ENCODE measurements around the gene KCNAB3.

DNA sequence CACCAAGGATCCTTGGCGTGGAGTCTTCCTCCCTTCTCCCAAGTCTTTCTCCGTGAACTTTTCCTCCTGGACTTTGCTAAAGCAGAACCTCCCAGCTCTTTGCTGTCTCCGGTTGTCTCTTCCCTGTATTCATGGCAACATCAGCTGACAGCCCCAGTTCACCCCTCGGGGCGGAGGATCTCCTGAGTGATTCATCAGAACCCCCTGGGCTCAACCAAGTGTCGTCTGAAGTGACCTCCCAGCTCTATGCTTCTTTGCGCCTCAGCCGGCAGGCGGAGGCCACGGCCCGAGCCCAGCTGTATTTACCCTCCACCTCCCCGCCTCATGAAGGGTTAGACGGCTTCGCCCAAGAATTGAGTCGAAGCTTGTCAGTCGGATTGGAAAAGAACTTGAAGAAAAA lies 3.3 kb upstream of the KCNAB3 start:
- TF ChIP-seq, protein P1, sequence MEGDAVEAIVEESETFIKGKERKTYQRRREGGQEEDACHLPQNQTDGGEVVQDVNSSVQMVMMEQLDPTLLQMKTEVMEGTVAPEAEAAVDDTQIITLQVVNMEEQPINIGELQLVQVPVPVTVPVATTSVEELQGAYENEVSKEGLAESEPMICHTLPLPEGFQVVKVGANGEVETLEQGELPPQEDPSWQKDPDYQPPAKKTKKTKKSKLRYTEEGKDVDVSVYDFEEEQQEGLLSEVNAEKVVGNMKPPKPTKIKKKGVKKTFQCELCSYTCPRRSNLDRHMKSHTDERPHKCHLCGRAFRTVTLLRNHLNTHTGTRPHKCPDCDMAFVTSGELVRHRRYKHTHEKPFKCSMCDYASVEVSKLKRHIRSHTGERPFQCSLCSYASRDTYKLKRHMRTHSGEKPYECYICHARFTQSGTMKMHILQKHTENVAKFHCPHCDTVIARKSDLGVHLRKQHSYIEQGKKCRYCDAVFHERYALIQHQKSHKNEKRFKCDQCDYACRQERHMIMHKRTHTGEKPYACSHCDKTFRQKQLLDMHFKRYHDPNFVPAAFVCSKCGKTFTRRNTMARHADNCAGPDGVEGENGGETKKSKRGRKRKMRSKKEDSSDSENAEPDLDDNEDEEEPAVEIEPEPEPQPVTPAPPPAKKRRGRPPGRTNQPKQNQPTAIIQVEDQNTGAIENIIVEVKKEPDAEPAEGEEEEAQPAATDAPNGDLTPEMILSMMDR (IDR thresholded peaks at IDR 0.05; ENCODE audit: poor library complexity, severe bottlenecking): no peak
- TF ChIP-seq MXI1 (conservative IDR thresholded peaks at IDR 0.05; ENCODE audit: poor library complexity, severe bottlenecking) (no peak), TAF1 (IDR thresholded peaks at IDR 0.05; ENCODE audit: low read depth) (no peak), RAD21 (conservative IDR thresholded peaks at IDR 0.05) (no peak), EP300 (conservative IDR thresholded peaks at IDR 0.05; ENCODE audit: poor library complexity, severe bottlenecking) (no peak), EZH2 (IDR thresholded peaks at IDR 0.05; ENCODE audit: borderline replicate concordance, insufficient read depth, low read length, poor library complexity, severe bottlenecking) (no peak), POLR2AphosphoS5 (IDR thresholded peaks at IDR 0.05) (no peak)
- TF ChIP-seq, protein P2, sequence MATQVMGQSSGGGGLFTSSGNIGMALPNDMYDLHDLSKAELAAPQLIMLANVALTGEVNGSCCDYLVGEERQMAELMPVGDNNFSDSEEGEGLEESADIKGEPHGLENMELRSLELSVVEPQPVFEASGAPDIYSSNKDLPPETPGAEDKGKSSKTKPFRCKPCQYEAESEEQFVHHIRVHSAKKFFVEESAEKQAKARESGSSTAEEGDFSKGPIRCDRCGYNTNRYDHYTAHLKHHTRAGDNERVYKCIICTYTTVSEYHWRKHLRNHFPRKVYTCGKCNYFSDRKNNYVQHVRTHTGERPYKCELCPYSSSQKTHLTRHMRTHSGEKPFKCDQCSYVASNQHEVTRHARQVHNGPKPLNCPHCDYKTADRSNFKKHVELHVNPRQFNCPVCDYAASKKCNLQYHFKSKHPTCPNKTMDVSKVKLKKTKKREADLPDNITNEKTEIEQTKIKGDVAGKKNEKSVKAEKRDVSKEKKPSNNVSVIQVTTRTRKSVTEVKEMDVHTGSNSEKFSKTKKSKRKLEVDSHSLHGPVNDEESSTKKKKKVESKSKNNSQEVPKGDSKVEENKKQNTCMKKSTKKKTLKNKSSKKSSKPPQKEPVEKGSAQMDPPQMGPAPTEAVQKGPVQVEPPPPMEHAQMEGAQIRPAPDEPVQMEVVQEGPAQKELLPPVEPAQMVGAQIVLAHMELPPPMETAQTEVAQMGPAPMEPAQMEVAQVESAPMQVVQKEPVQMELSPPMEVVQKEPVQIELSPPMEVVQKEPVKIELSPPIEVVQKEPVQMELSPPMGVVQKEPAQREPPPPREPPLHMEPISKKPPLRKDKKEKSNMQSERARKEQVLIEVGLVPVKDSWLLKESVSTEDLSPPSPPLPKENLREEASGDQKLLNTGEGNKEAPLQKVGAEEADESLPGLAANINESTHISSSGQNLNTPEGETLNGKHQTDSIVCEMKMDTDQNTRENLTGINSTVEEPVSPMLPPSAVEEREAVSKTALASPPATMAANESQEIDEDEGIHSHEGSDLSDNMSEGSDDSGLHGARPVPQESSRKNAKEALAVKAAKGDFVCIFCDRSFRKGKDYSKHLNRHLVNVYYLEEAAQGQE (IDR thresholded peaks at IDR 0.05; ENCODE audit: borderline replicate concordance): no peak
